Nephron (organoid): ENCODE data around the gene SIX1.

ENCODE experiments used
- H3K27ac Mint-ChIP-seq, 3 experiments: 2 replicates each; pipeline ENCODE4 v1.8.0; 2020; ENCODE audit warnings: mixed read lengths in 3 of 3, mild to moderate bottlenecking in 2 of 3, moderate library complexity in 1 of 3
- H3K27me3 Mint-ChIP-seq: 2 replicates; pipeline ENCODE4 v1.8.0; 2021; ENCODE audit warnings: low read depth, mild to moderate bottlenecking, moderate library complexity, mixed read lengths
- H3K36me3 Mint-ChIP-seq: 2 replicates; pipeline ENCODE4 v1.8.0; 2020; ENCODE audit warnings: low read depth, mixed read lengths
- H3K4me1 Mint-ChIP-seq: 2 replicates; pipeline ENCODE4 v1.8.0; 2020; ENCODE audit warnings: mixed read lengths
- H3K4me3 Mint-ChIP-seq, 3 experiments: 2 replicates each; pipeline ENCODE4 v1.8.0; 2020; ENCODE audit warnings: mild to moderate bottlenecking in 3 of 3, mixed read lengths in 3 of 3, moderate library complexity in 2 of 3
- H3K9me3 Mint-ChIP-seq: 2 replicates; pipeline ENCODE4 v1.8.0; 2020; ENCODE audit warnings: mixed read lengths
- TF ChIP-seq, protein P1 (sequence below), 3 experiments: fragments of 200-600 bp; sonication (generic); IDR thresholded peaks; one replicate each; pipeline ENCODE4 v1.5.0; 2021; ENCODE audit warnings: antibody characterized with exemption in 3 of 3; ENCODE audit not compliant: unreplicated experiment in 3 of 3

Gene SIX1

GRCh38 chr14:60681271-60681670 is 32.0 kb upstream of the SIX1 start:
- H3K9me3 Mint-ChIP-seq: peaks cover 8% of the 10 kb centered on the region
- H3K4me3 Mint-ChIP-seq: no peak overlapping the region
- H3K27me3 Mint-ChIP-seq: no peaks in the 10 kb centered on the region
- peaks cover 5% of the 10 kb centered on the region for H3K4me1 Mint-ChIP-seq
- TF ChIP-seq, protein P1, sequence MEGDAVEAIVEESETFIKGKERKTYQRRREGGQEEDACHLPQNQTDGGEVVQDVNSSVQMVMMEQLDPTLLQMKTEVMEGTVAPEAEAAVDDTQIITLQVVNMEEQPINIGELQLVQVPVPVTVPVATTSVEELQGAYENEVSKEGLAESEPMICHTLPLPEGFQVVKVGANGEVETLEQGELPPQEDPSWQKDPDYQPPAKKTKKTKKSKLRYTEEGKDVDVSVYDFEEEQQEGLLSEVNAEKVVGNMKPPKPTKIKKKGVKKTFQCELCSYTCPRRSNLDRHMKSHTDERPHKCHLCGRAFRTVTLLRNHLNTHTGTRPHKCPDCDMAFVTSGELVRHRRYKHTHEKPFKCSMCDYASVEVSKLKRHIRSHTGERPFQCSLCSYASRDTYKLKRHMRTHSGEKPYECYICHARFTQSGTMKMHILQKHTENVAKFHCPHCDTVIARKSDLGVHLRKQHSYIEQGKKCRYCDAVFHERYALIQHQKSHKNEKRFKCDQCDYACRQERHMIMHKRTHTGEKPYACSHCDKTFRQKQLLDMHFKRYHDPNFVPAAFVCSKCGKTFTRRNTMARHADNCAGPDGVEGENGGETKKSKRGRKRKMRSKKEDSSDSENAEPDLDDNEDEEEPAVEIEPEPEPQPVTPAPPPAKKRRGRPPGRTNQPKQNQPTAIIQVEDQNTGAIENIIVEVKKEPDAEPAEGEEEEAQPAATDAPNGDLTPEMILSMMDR (IDR thresholded peaks at IDR 0.05; ENCODE audit: unreplicated experiment in 3 of 3): no peak
- no peak overlapping the region for H3K27ac Mint-ChIP-seq
- H3K36me3 Mint-ChIP-seq: no peaks in the 10 kb centered on the region

DNA sequence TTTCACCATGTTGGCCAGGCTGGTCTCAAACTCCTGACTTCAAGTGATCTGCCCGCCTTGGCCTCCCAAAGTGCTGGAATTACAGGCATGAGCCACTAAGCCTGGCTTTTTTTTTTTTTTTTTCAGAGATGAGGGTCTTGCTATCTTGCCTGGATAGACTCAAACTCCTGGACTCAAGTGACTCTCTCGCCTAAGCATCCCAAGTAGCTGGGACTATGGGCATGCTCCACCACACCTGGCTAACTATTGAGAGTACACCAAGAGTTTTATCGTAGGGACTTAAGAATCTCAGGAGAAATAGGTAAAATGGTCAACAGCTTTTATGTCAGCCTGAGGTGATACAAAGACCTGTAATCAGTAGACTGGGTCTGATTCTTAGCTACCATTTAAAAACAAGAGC is 31.2 kb upstream of the SIX1 start:
- TF ChIP-seq, protein P1 (IDR thresholded peaks at IDR 0.05; ENCODE audit: unreplicated experiment in 3 of 3): no peak
- H3K36me3 Mint-ChIP-seq: no peaks in the 10 kb centered on the region
- no peaks in the 10 kb centered on the region for H3K27me3 Mint-ChIP-seq
- peaks cover 5% of the 10 kb centered on the region for H3K4me1 Mint-ChIP-seq
- H3K27ac Mint-ChIP-seq: no peak overlapping the region
- no peak overlapping the region for H3K4me3 Mint-ChIP-seq
- H3K9me3 Mint-ChIP-seq: peaks cover 8% of the 10 kb centered on the region

GRCh38 chr14:60679566-60680258 is 30.4 kb upstream of the SIX1 start:
- Mint-ChIP-seq H3K36me3 (no peaks in the 10 kb centered on the region), H3K27ac (no peak overlapping the region), H3K4me1 (peaks cover 5% of the 10 kb centered on the region), H3K9me3 (peaks cover 8% of the 10 kb centered on the region), H3K27me3 (no peaks in the 10 kb centered on the region), H3K4me3 (no peak overlapping the region)
- TF ChIP-seq, protein P1 (IDR thresholded peaks at IDR 0.05; ENCODE audit: unreplicated experiment in 3 of 3): no peak

DNA sequence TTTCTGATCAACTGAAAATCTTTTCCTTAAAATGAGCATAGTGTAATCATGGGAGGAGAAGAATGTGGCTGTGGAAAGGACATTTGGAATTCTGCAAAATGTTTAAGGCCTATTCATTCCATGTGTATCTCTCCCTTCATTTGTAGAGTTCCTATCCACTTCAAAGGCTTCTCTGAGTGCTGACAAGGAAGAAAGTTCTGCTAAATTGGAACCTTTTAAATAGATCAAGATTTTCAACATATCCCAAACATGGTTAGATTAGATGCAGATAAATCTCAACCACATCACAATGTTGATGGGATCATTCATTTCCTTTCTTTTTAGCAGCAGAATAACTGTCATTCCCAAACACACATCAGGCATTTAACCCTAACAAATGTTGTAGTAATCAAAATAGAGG is 28.4 kb upstream of the SIX1 start:
- H3K4me3 Mint-ChIP-seq: no peak overlapping the region
- no peak overlapping the region for H3K27ac Mint-ChIP-seq
- no peaks in the 10 kb centered on the region for H3K36me3 Mint-ChIP-seq
- TF ChIP-seq, protein P1 (IDR thresholded peaks at IDR 0.05; ENCODE audit: unreplicated experiment in 3 of 3): no peak
- H3K9me3 Mint-ChIP-seq: peaks cover 3% of the 10 kb centered on the region
- H3K27me3 Mint-ChIP-seq: no peaks in the 10 kb centered on the region
- peaks cover 5% of the 10 kb centered on the region for H3K4me1 Mint-ChIP-seq

DNA sequence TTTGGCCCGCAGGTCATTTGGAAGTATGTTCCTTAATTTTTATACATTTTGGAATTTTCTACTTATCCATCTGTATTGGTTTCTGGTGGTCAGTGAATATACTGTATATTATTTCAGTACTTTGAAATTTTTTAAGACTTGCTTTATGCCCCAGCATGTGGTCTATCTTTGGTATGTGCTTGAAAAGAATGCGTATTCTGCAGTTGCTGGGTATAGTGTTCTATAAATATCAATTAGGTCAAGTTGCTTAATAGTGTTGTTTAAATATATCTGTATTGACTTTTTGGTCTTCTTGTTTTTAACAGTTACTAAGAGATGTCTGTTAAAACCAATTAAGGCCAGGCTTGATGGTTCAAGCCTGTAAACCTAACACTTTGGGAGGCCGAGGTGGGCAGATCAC is 21.7 kb upstream of the SIX1 start:
- Mint-ChIP-seq H3K27ac (no peak overlapping the region), H3K4me1 (peaks cover 5% of the 10 kb centered on the region), H3K36me3 (no peaks in the 10 kb centered on the region), H3K27me3 (no peaks in the 10 kb centered on the region), H3K4me3 (no peak overlapping the region), H3K9me3 (peaks cover 7% of the 10 kb centered on the region)
- TF ChIP-seq, protein P1 (IDR thresholded peaks at IDR 0.05; ENCODE audit: unreplicated experiment in 3 of 3): no peak

DNA sequence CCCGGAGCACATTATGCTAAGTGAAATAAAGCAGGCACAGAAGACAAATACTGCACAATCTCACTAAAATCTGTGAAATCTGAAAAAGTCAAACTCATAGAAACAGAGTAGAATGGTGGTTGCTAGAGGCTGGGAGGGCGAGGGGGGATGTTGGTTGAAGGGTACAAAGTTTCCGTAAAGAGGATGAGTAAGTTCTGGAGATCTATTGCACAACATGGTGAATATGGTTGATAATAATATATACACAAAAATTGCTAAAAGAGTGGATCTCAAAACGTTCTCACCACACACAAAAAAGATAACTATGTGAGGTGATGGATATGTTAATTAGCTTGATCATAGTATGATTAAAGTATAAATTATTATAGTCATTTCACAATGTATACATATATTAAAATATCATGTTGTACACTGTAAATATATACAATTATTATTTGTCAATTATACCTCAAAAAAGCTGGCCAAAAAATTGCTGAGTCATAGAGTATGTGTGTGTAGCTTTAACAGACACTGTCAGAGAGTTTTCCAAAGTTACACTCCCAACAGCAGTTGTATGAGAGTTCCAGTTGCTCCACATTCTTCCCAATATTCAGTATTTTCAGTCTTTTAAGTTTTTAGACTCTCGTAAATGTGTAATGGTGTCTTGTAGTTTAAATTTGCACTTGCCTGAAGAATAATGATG is 19.3 kb upstream of the SIX1 start:
- TF ChIP-seq, protein P1 (IDR thresholded peaks at IDR 0.05; ENCODE audit: unreplicated experiment in 3 of 3): no peak
- Mint-ChIP-seq H3K27ac (no peak overlapping the region), H3K4me1 (peaks cover 22% of the 10 kb centered on the region), H3K27me3 (peaks cover 5% of the 10 kb centered on the region), H3K9me3 (peaks cover 7% of the 10 kb centered on the region), H3K4me3 (no peak overlapping the region), H3K36me3 (no peaks in the 10 kb centered on the region)
